Bronchial epithelial cell (primary cell): ENCODE data around the gene FHOD3. TPM values are rescaled to one million over a fixed set of nuclear protein-coding genes. Genes with fewer than 3 reads are reported as not detected.

Source experiments
- DNase-seq: peaks from one replicate; pipeline ENCODE4 v3.0.0-alpha.2; 2010; ENCODE audit warnings: low read depth
- FAIRE-seq: peaks from 2 replicates; lab custom pipeline; 2011; peaks lifted over from hg19 to GRCh38; lab: Jason Lieb, UNC
- H3K27me3 ChIP-seq: 2 replicates; pipeline ENCODE4 v1.5.1; 2011; ENCODE audit warnings: low read length; ENCODE audit not compliant: control insufficient read depth, insufficient read depth
- H3K36me3 ChIP-seq: 2 replicates; pipeline ENCODE4 v1.5.1; 2011; ENCODE audit warnings: low read length; ENCODE audit not compliant: control insufficient read depth, insufficient read depth
- H3K4me3 ChIP-seq: 2 replicates; pipeline ENCODE4 v1.5.1; 2011; ENCODE audit warnings: mild to moderate bottlenecking, low read depth, low read length, control low read depth
- CTCF ChIP-seq: IDR thresholded peaks from 2 replicates; pipeline ENCODE4 v1.5.1; 2011; ENCODE audit warnings: mild to moderate bottlenecking, moderate library complexity, low read length, control low read depth, inconsistent platforms; ENCODE audit not compliant: insufficient read depth, severe bottlenecking
- total RNA-seq: library from RNA; depleted of rRNA; stranded (reverse); fragments of >200 nt; gene quantifications from 2 replicates; pipeline ENCODE4 v1.2.1, GENCODE V29; 2014

FHOD3 gene
- total RNA-seq, 1 donor from 2014 or later: 15.8 TPM

- no peak for TF ChIP-seq CTCF
- H3K4me3 ChIP-seq: no peak overlapping the region
- FAIRE-seq (no peak), DNase-seq (no peak)
- peaks cover 3% of the 10 kb centered on the region for H3K36me3 ChIP-seq
- H3K27me3 ChIP-seq: no peaks in the 10 kb centered on the region
These were observed 469.3 kb downstream of the FHOD3 start for GRCh38 chr18:36766836-36767235.

- DNase-seq (peak; percentile 52), FAIRE-seq (no peak)
These were observed 471.7 kb downstream of the FHOD3 start for GRCh38 chr18:36769172-36769571.

GRCh38 chr18:36769611-36770314, 472.2 kb downstream of the FHOD3 start:
- FAIRE-seq: peak; percentile 55
- H3K27me3 ChIP-seq: no peaks in the 10 kb centered on the region
- H3K4me3 ChIP-seq: no peak overlapping the region
- peak; percentile 31 for TF ChIP-seq CTCF
- no peak for DNase-seq
- peaks cover 4% of the 10 kb centered on the region for H3K36me3 ChIP-seq

More at GRCh38 chr18:36769172-36769571, 471.7 kb downstream of the FHOD3 start:
- peaks cover 4% of the 10 kb centered on the region for H3K36me3 ChIP-seq
- no peak overlapping the region for H3K4me3 ChIP-seq
- no peak for TF ChIP-seq CTCF
- no peaks in the 10 kb centered on the region for H3K27me3 ChIP-seq

GRCh38 chr18:36770315-36770946, 472.9 kb downstream of the FHOD3 start:
- H3K36me3 ChIP-seq: peaks cover 4% of the 10 kb centered on the region
- FAIRE-seq (no peak), DNase-seq (no peak)
- H3K4me3 ChIP-seq: no peak overlapping the region
- TF ChIP-seq CTCF: no peak
- H3K27me3 ChIP-seq: no peaks in the 10 kb centered on the region

- no peak for DNase-seq
- FAIRE-seq: peak; percentile 60
- TF ChIP-seq CTCF: no peak
- Histone ChIP-seq H3K27me3 (no peaks in the 10 kb centered on the region), H3K36me3 (peaks cover 4% of the 10 kb centered on the region), H3K4me3 (no peak overlapping the region)
These were observed 473.7 kb downstream of the FHOD3 start for GRCh38 chr18:36771245-36771644.
